NB4 (cell line): ENCODE results near the gene FOXC2.

Source experiments
- POLR2A ChIP-seq: IDR thresholded peaks from 2 replicates; pipeline ENCODE4 v1.6.1; 2011; ENCODE audit warnings: mild to moderate bottlenecking; ENCODE audit not compliant: insufficient read length; ENCODE audit errors: extremely low read depth
- TF ChIP-seq, protein P1 (sequence below): IDR thresholded peaks from one replicate; pipeline ENCODE4 v1.5.1; 2012; ENCODE audit warnings: low read depth, low read length
- TF ChIP-seq, protein P2 (sequence below): IDR thresholded peaks from 2 replicates; pipeline ENCODE4 v1.6.1; 2011; ENCODE audit warnings: low read depth, low read length

DNA sequence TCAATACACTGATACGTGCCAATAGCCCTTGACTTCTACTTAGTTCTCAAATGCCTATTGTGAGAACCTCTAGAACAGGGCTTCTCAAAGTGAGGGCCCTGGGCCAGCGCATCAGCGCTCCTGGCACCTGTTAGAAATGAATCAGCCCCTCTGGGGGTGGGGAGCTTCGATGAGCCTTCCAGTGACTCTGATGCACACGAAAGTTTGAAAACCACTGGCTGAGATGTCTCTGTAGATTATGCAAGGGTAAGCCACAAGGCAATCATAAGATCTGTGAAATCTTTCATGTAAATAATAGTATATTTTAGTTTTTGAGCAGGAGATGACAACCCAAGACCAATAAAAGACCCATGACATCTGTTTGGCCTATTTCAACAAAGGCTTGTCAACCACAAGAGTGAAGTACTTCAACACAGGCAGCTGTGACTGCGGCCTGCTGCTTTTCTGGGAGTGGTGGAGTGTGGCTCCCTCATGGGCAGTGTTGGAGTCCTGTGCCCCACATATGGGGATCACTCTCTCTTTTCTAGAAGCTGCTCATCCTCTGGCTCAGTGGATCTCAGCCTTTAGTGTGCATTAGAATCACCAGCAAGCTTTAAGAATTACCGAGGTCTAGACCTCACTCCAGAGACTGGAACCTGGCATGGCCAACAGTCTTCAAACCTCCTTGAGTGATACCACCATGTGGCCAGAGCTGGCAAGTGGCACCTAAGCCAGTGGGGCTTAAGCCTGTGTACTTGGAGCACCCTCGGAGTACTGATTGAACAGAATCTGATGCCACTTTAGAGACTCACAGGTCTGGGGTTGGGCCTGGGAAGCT is 17.3 kb upstream of the FOXC2 start:
- TF ChIP-seq, protein P1, sequence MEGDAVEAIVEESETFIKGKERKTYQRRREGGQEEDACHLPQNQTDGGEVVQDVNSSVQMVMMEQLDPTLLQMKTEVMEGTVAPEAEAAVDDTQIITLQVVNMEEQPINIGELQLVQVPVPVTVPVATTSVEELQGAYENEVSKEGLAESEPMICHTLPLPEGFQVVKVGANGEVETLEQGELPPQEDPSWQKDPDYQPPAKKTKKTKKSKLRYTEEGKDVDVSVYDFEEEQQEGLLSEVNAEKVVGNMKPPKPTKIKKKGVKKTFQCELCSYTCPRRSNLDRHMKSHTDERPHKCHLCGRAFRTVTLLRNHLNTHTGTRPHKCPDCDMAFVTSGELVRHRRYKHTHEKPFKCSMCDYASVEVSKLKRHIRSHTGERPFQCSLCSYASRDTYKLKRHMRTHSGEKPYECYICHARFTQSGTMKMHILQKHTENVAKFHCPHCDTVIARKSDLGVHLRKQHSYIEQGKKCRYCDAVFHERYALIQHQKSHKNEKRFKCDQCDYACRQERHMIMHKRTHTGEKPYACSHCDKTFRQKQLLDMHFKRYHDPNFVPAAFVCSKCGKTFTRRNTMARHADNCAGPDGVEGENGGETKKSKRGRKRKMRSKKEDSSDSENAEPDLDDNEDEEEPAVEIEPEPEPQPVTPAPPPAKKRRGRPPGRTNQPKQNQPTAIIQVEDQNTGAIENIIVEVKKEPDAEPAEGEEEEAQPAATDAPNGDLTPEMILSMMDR = no peak
- TF ChIP-seq, protein P2, sequence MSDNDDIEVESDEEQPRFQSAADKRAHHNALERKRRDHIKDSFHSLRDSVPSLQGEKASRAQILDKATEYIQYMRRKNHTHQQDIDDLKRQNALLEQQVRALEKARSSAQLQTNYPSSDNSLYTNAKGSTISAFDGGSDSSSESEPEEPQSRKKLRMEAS = no peak
- TF ChIP-seq POLR2A = no peak
